OCI-LY1 (cell line): ENCODE data around the gene ZNF296.

Experiments used
- EZH2 ChIP-seq: fragments of 200-600 bp; sonication (generic), shearing (Covaris generic); IDR thresholded peaks from 2 replicates; pipeline ENCODE4 v1.8.0; 2017; ENCODE audit warnings: borderline replicate concordance, mixed run types, mild to moderate bottlenecking, antibody characterized with exemption, low read length, moderate library complexity, mixed read lengths
- TF ChIP-seq, protein P1 (sequence below): fragments of 200-600 bp; sonication (generic), shearing (Covaris generic); IDR thresholded peaks from 2 replicates; pipeline ENCODE4 v1.5.1; 2017; ENCODE audit warnings: mild to moderate bottlenecking, antibody characterized with exemption, low read length, moderate library complexity, mixed read lengths

GRCh38 chr19:45057444-45057843 is 18.8 kb downstream of the ZNF296 start:
- TF ChIP-seq, protein P1, sequence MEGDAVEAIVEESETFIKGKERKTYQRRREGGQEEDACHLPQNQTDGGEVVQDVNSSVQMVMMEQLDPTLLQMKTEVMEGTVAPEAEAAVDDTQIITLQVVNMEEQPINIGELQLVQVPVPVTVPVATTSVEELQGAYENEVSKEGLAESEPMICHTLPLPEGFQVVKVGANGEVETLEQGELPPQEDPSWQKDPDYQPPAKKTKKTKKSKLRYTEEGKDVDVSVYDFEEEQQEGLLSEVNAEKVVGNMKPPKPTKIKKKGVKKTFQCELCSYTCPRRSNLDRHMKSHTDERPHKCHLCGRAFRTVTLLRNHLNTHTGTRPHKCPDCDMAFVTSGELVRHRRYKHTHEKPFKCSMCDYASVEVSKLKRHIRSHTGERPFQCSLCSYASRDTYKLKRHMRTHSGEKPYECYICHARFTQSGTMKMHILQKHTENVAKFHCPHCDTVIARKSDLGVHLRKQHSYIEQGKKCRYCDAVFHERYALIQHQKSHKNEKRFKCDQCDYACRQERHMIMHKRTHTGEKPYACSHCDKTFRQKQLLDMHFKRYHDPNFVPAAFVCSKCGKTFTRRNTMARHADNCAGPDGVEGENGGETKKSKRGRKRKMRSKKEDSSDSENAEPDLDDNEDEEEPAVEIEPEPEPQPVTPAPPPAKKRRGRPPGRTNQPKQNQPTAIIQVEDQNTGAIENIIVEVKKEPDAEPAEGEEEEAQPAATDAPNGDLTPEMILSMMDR, result no peak
- TF ChIP-seq EZH2, result no peak
